IMR-90 (cell line): ENCODE results near the gene C1orf159. TPM values are rescaled to one million over a fixed set of nuclear protein-coding genes. Genes with fewer than 3 reads are reported as not detected.

ENCODE experiments used
- ATAC-seq: fragments of 200-7000 bp; cut with Tn5 transposase; 2 replicates; pipeline ENCODE4 v1.9.1; 2020; ENCODE audit warnings: low read depth, mild to moderate bottlenecking, moderate library complexity
- BruUV-seq: library from RNA; stranded (reverse); fragments of 400-500 nt; replicated peaks from 2 replicates; lab custom pipeline; 2021; lab: Mats Ljungman, UMichigan
- CTCF ChIA-PET: fragments of 300-600 bp; formaldehyde crosslinking; extraction: SDS; loops from one replicate; lab custom pipeline; 2021; ENCODE audit warnings: antibody characterized with exemption; lab: Yijun Ruan, JAX
- POLR2A ChIA-PET: fragments of 300-600 bp; sonication (Branson Sonifier 250); formaldehyde crosslinking; loops from one replicate; lab custom pipeline; 2022; ENCODE audit warnings: antibody characterized with exemption; ENCODE audit not compliant: unreplicated experiment; lab: Charles Lee
- DNase-seq: peaks from one replicate; pipeline ENCODE4 v3.0.0; 2013
- H2AFZ ChIP-seq: replicated peaks from 2 replicates; pipeline ENCODE3; 2013; ENCODE audit warnings: low read length, mild to moderate bottlenecking; ENCODE audit not compliant: poor library complexity
- H2AK5ac ChIP-seq: 2 replicates; pipeline ENCODE4 v1.6.1; 2013; ENCODE audit warnings: low read depth, low read length, inconsistent platforms
- H2AK9ac ChIP-seq: replicated peaks from 2 replicates; pipeline ENCODE3; 2013; ENCODE audit warnings: mild to moderate bottlenecking, low read depth, low read length, moderate library complexity; ENCODE audit not compliant: poor library complexity
- H2BK120ac ChIP-seq: 2 replicates; pipeline ENCODE4 v1.6.1; 2013; ENCODE audit warnings: low read depth, low read length, inconsistent platforms
- H2BK15ac ChIP-seq: 3 replicates; pipeline ENCODE4 v1.6.1; 2013; ENCODE audit warnings: low read depth, low read length, inconsistent platforms
- H2BK20ac ChIP-seq: 2 replicates; pipeline ENCODE4 v1.6.1; 2013; ENCODE audit warnings: low read depth, mild to moderate bottlenecking, inconsistent platforms, low read length, moderate library complexity
- H2BK5ac ChIP-seq: 2 replicates; pipeline ENCODE4 v1.6.1; 2013; ENCODE audit warnings: mild to moderate bottlenecking, low read depth, low read length, inconsistent platforms; ENCODE audit not compliant: poor library complexity, severe bottlenecking
- H3K14ac ChIP-seq: replicated peaks from 2 replicates; pipeline ENCODE4 v1.6.1; 2013; ENCODE audit warnings: low read depth, low read length, inconsistent platforms
- H3K18ac ChIP-seq: 2 replicates; pipeline ENCODE4 v1.6.1; 2013; ENCODE audit warnings: low read depth, low read length, control low read depth
- H3K23ac ChIP-seq: 2 replicates; pipeline ENCODE4 v1.6.1; 2013; ENCODE audit warnings: low read depth, low read length, inconsistent platforms
- H3K27ac ChIP-seq: 2 replicates; pipeline ENCODE4 v1.5.1; 2013; ENCODE audit warnings: mild to moderate bottlenecking, control low read depth, low read length; ENCODE audit not compliant: insufficient read depth
- H3K27me3 ChIP-seq: 2 replicates; pipeline ENCODE4 v1.6.1; 2013; ENCODE audit warnings: low read length; ENCODE audit not compliant: control insufficient read depth, insufficient read depth
- H3K36me3 ChIP-seq: 2 replicates; pipeline ENCODE4 v1.6.1; 2013; ENCODE audit warnings: low read length, mixed read lengths; ENCODE audit not compliant: control insufficient read depth, insufficient read depth
- H3K4ac ChIP-seq: 2 replicates; pipeline ENCODE4 v1.6.1; 2013; ENCODE audit warnings: low read depth, low read length, inconsistent platforms
- H3K4me1 ChIP-seq: 2 replicates; pipeline ENCODE4 v1.6.1; 2013; ENCODE audit warnings: low read length, mixed read lengths; ENCODE audit not compliant: control insufficient read depth, insufficient read depth
- H3K4me2 ChIP-seq: 2 replicates; pipeline ENCODE4 v1.6.1; 2013; ENCODE audit warnings: low read depth, mild to moderate bottlenecking, control low read depth, low read length, moderate library complexity
- H3K4me3 ChIP-seq: 2 replicates; pipeline ENCODE4 v1.5.1; 2013; ENCODE audit warnings: low read depth, mild to moderate bottlenecking, control low read depth, low read length, moderate library complexity; ENCODE audit not compliant: insufficient read depth
- H3K56ac ChIP-seq: 2 replicates; pipeline ENCODE4 v1.6.1; 2013; ENCODE audit warnings: low read length, inconsistent platforms; ENCODE audit not compliant: insufficient read depth; ENCODE audit errors: extremely low read depth
- H3K79me1 ChIP-seq, 2 experiments: 2 replicates each; pipeline ENCODE4 v1.6.1; 2013; ENCODE audit warnings: low read length in 2 of 2, inconsistent platforms in 1 of 2, low read depth in 1 of 2
- H3K9ac ChIP-seq: 2 replicates; pipeline ENCODE4 v1.6.1; 2013; ENCODE audit warnings: low read depth, low read length, control low read depth
- H3K9me1 ChIP-seq: 2 replicates; pipeline ENCODE4 v1.6.1; 2013; ENCODE audit warnings: low read length, inconsistent platforms; ENCODE audit not compliant: insufficient read depth
- H3K9me3 ChIP-seq: 2 replicates; pipeline ENCODE4 v1.6.1; 2013; ENCODE audit warnings: low read length; ENCODE audit not compliant: control insufficient read depth, insufficient read depth
- H4K20me1 ChIP-seq: 2 replicates; pipeline ENCODE4 v1.6.1; 2013; ENCODE audit warnings: low read length, inconsistent platforms; ENCODE audit not compliant: insufficient read depth
- H4K5ac ChIP-seq: 2 replicates; pipeline ENCODE4 v1.6.1; 2013; ENCODE audit warnings: mild to moderate bottlenecking, low read depth, low read length, control low read depth
- H4K8ac ChIP-seq, 2 experiments: 2 replicates each; pipeline ENCODE4 v1.6.1; 2013; ENCODE audit warnings: low read depth in 2 of 2, low read length in 2 of 2, control low read depth in 1 of 2, inconsistent platforms in 1 of 2
- H4K91ac ChIP-seq: 2 replicates; pipeline ENCODE4 v1.6.1; 2013; ENCODE audit warnings: low read depth, low read length, inconsistent platforms; ENCODE audit not compliant: insufficient read depth
- BHLHE40 ChIP-seq: fragments of 150-350 bp; IDR thresholded peaks from 2 replicates; pipeline ENCODE4 v1.6.1; 2016; ENCODE audit warnings: mild to moderate bottlenecking, low read depth, low read length
- CEBPB ChIP-seq: IDR thresholded peaks from 2 replicates; pipeline ENCODE4 v1.6.1; 2012; ENCODE audit warnings: low read depth, low read length, improper control_type of control experiment
- CHD1 ChIP-seq: IDR thresholded peaks from 2 replicates; pipeline ENCODE4 v1.6.1; 2012; ENCODE audit warnings: low read depth, low read length, improper control_type of control experiment
- MAFK ChIP-seq: IDR thresholded peaks from 2 replicates; pipeline ENCODE4 v1.6.1; 2012; ENCODE audit warnings: low read depth, low read length, improper control_type of control experiment
- MAZ ChIP-seq: IDR thresholded peaks from 2 replicates; pipeline ENCODE4 v1.6.1; 2012; ENCODE audit warnings: low read depth, mild to moderate bottlenecking, low read length, improper control_type of control experiment, moderate library complexity, borderline replicate concordance
- POLR2A ChIP-seq: IDR thresholded peaks from 2 replicates; pipeline ENCODE4 v1.6.1; 2012; ENCODE audit warnings: mild to moderate bottlenecking, low read depth, low read length
- RCOR1 ChIP-seq: IDR thresholded peaks from 2 replicates; pipeline ENCODE4 v1.6.1; 2012; ENCODE audit warnings: mild to moderate bottlenecking, low read length, improper control_type of control experiment; ENCODE audit not compliant: insufficient replicate concordance
- RFX5 ChIP-seq: IDR thresholded peaks from 2 replicates; pipeline ENCODE4 v1.8.0; 2012; ENCODE audit warnings: low read depth, mild to moderate bottlenecking, low read length, moderate library complexity
- SMC3 ChIP-seq: fragments of 150-350 bp; IDR thresholded peaks from 2 replicates; pipeline ENCODE4 v1.6.1; 2016; ENCODE audit warnings: low read depth, mild to moderate bottlenecking, antibody characterized with exemption, low read length, moderate library complexity
- WGBS, 2 experiments: methylation state at CpG; one replicate each; pipeline versions ENCODE4 v1.1.5 to v1.1.7; 2013; ENCODE audit warnings: missing lambda C conversion rate in 2 of 2; ENCODE audit not compliant: insufficient read length in 1 of 2; ENCODE audit errors: extremely low coverage in 2 of 2; 5-methylcytosine and 5-hydroxymethylcytosine counted together
- dilution Hi-C: fragments of 300-500 bp; cut with HindIII; formaldehyde crosslinking; loops from one replicate; pipeline ENCODE4 v1.14.3; 2018; ENCODE audit warnings: low sequenced_read_pairs; ENCODE audit not compliant: unreplicated experiment
- in situ Hi-C: fragments of 300-500 bp; cut with MboI; formaldehyde crosslinking; loops from 3 replicates; pipeline ENCODE4 v1.14.3; 2019; ENCODE audit warnings: low sequenced_read_pairs, inconsistent platforms, mixed read lengths
- intact Hi-C: fragments of 100-400 bp; cut with micrococcal nuclease; formaldehyde crosslinking; loops from 2 replicates; pipeline ENCODE4 v1.10.0; 2022
- polyA plus RNA-seq, 3 experiments: library from polyadenylated mRNA; depleted of rRNA; stranded (reverse); fragments of >200 nt; gene quantifications; 2 replicates each; pipeline ENCODE4 v1.2.3, GENCODE V29; 2012; ENCODE audit warnings: low replicate concordance in 1 of 3
- total RNA-seq: library from RNA; depleted of rRNA; stranded (reverse); fragments of >200 nt; gene quantifications from 2 replicates; pipeline ENCODE4 v1.2.3, GENCODE V29; 2012
- TF ChIP-seq, protein P1 (sequence below): fragments of 150-350 bp; IDR thresholded peaks from 2 replicates; pipeline ENCODE4 v1.6.1; 2017; ENCODE audit warnings: mild to moderate bottlenecking, antibody characterized with exemption, low read length, low read depth
- TF ChIP-seq, protein P2 (sequence below): conservative IDR thresholded peaks from 2 replicates; pipeline ENCODE4 v1.5.1; 2012; ENCODE audit warnings: mild to moderate bottlenecking, low read depth, low read length, improper control_type of control experiment

The C1orf159 gene
- total and polyA plus RNA-seq, 2 of the 4 experiments (the other 2 are of a cell fraction) = 2.9 to 12.6 TPM

DNA sequence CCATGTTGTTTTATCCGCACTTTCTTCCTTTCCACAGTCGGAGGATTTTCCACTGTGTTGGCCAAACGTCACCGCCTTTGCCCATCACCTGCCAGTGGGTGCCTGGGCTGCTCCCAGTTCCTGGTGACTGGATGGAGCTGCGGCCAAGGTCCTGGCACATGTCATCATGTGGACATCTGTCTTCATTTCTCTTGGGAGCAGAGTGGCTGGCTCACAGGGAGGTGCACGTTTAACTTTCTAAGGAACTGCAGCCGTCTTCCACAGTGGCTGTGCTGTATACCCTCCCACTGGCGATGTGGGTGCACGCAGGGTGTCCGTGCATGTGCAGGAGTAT, 22.3 kb downstream of the C1orf159 start:
- H4K5ac ChIP-seq = no peak overlapping the region
- in situ Hi-C loops (no loop called here), dilution Hi-C loops (no loop called here), intact Hi-C loops (no loop called here)
- DNase-seq (no peak), ATAC-seq (no peak)
- no peaks in the 10 kb centered on the region for H3K79me1 ChIP-seq
- H2BK15ac ChIP-seq = no peak overlapping the region
- H3K9me3 ChIP-seq = no peaks in the 10 kb centered on the region
- H3K4ac ChIP-seq = no peak overlapping the region
- POLR2A ChIA-PET = no interaction called here
- CTCF ChIA-PET = no interaction called here
- H3K23ac ChIP-seq = no peak overlapping the region
- no peak overlapping the region for H2BK5ac ChIP-seq
- no peak overlapping the region for H3K9ac ChIP-seq
- H3K9me1 ChIP-seq = 0 out of 2 replicates have a peak, but pooled peaks cover 3% of the 10 kb centered on the region
- no peak overlapping the region for H3K14ac ChIP-seq
- H3K4me1 ChIP-seq = no peaks in the 10 kb centered on the region
- H3K4me3 ChIP-seq = no peak overlapping the region
- no peak overlapping the region for H2AK5ac ChIP-seq
- TF ChIP-seq BHLHE40 (no peak), POLR2A (no peak), RCOR1 (no peak), CEBPB (no peak), SMC3 (no peak), MAFK (no peak), MAZ (no peak), CHD1 (no peak), RFX5 (no peak)
- TF ChIP-seq, protein P1, sequence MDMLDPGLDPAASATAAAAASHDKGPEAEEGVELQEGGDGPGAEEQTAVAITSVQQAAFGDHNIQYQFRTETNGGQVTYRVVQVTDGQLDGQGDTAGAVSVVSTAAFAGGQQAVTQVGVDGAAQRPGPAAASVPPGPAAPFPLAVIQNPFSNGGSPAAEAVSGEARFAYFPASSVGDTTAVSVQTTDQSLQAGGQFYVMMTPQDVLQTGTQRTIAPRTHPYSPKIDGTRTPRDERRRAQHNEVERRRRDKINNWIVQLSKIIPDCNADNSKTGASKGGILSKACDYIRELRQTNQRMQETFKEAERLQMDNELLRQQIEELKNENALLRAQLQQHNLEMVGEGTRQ = no peak
- TF ChIP-seq, protein P2, sequence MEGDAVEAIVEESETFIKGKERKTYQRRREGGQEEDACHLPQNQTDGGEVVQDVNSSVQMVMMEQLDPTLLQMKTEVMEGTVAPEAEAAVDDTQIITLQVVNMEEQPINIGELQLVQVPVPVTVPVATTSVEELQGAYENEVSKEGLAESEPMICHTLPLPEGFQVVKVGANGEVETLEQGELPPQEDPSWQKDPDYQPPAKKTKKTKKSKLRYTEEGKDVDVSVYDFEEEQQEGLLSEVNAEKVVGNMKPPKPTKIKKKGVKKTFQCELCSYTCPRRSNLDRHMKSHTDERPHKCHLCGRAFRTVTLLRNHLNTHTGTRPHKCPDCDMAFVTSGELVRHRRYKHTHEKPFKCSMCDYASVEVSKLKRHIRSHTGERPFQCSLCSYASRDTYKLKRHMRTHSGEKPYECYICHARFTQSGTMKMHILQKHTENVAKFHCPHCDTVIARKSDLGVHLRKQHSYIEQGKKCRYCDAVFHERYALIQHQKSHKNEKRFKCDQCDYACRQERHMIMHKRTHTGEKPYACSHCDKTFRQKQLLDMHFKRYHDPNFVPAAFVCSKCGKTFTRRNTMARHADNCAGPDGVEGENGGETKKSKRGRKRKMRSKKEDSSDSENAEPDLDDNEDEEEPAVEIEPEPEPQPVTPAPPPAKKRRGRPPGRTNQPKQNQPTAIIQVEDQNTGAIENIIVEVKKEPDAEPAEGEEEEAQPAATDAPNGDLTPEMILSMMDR = no peak
- H4K8ac ChIP-seq = no peak overlapping the region
- H3K4me2 ChIP-seq = no peak overlapping the region
- no peak overlapping the region for H2BK120ac ChIP-seq
- H2AK9ac ChIP-seq = no peak overlapping the region
- H2BK20ac ChIP-seq = no peak overlapping the region
- H3K56ac ChIP-seq = no peak overlapping the region
- no peak overlapping the region for H3K27ac ChIP-seq
- no peak overlapping the region for H4K91ac ChIP-seq
- no peaks in the 10 kb centered on the region for H3K36me3 ChIP-seq
- H3K18ac ChIP-seq = no peak overlapping the region
- no peak overlapping the region for H2AFZ ChIP-seq
- H4K20me1 ChIP-seq = no peaks in the 10 kb centered on the region
- no TSS peak for BruUV-seq
- 91% methylated on average over 8 of the region's 10 CpGs; no CpG with 5 or more reads in 1 of the 2 experiments for WGBS, 2 experiments
- no peaks in the 10 kb centered on the region for H3K27me3 ChIP-seq
